ENCODE data around the gene PCID2. TPM values are rescaled to one million over a fixed set of nuclear protein-coding genes. Genes with fewer than 3 reads are reported as not detected.

PCID2 gene
- total RNA-seq, 1 donor from 2014 or later, result 14.9 TPM

- ATAC-seq (no peak), DNase-seq (ENCODE audit: low spot score) (peak; percentile 7)
These were observed 73.1 kb downstream of the PCID2 start for GRCh38 chr13:113135281-113135760.

- DNase-seq (ENCODE audit: low spot score), result peak; percentile 41
- ATAC-seq, result peak; percentile 19
These were observed 78.3 kb downstream of the PCID2 start for GRCh38 chr13:113129921-113130750.

GRCh38 chr13:113129480-113129879 is 79.0 kb downstream of the PCID2 start:
- ATAC-seq, result peak; percentile 11

More at GRCh38 chr13:113129480-113129879, 79.0 kb downstream of the PCID2 start:
- DNase-seq (ENCODE audit: low spot score), result peak; percentile 28

Other genes with a start within 250 kb of the PCID2 start
- gene MCF2L, start 239.5 kb downstream of the PCID2 start, total RNA-seq, result 14.9 TPM
- gene F7, start 102.9 kb downstream of the PCID2 start, total RNA-seq, result 99.6 TPM
- 124 TPM for gene F10, start 85.9 kb downstream of the PCID2 start, total RNA-seq
- 50.2 TPM for gene PROZ, start 50.0 kb downstream of the PCID2 start, total RNA-seq
- gene CUL4A, start 944 bp upstream of the PCID2 start, total RNA-seq, result 30.4 TPM
- 217 TPM for gene LAMP1, start 88.6 kb upstream of the PCID2 start, total RNA-seq
- gene GRTP1, start 155.5 kb upstream of the PCID2 start, total RNA-seq, result 38.3 TPM
- 1.2 TPM for gene ADPRHL1, start 244.8 kb upstream of the PCID2 start, total RNA-seq

Data from left lobe of liver (tissue), 2 donors.